Measurements from ENCODE around the gene PCSK4.
A peak's percentile ranks its signal among the peaks of the same experiment; 100 is the strongest.
"Not testable (repeated sequence)": the region's sequence is repeated elsewhere in the genome, so short reads cannot be mapped to it uniquely, and the experiment has no call there.

The PCSK4 gene

DNA sequence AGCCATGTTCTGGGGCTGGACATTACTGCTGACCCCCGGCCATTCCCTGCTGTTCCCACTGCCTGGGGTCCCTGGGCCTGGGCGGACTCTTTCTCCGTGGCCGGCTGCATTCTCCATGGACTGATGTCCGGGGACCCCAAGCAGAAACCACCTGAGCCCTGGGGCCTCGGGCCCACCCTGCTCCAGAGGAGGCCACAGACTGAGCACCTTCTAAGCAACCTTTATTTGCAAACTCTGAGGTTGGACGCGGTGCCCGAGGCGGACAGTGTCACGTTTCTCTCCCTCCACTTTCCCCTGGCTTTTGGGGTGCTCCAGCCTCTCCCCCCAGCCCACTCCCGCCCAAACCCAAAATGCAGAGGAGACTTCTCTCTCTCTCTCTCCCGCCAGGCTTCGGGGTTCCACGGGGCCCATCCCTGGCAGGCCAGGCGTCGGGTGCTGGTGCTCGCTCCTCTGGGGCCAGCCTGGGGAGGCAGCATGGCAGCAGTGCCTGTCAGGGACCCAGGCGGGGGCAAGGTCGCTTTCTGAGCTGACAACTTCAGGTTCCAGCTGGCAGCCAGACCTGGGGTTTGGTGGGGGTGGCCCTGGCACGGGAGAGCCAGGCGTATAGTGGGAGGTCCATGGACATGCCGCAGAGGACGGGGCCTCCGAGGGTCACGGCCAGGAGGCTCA, 8.8 kb downstream of the PCSK4 start:
- no peak for TF ChIP-seq CTCF (IDR thresholded peaks at IDR 0.05; ENCODE audit: low read depth, low read length)
- H3K4me3 ChIP-seq (ENCODE audit: low read depth, low read length), result no peak overlapping the region

DNA sequence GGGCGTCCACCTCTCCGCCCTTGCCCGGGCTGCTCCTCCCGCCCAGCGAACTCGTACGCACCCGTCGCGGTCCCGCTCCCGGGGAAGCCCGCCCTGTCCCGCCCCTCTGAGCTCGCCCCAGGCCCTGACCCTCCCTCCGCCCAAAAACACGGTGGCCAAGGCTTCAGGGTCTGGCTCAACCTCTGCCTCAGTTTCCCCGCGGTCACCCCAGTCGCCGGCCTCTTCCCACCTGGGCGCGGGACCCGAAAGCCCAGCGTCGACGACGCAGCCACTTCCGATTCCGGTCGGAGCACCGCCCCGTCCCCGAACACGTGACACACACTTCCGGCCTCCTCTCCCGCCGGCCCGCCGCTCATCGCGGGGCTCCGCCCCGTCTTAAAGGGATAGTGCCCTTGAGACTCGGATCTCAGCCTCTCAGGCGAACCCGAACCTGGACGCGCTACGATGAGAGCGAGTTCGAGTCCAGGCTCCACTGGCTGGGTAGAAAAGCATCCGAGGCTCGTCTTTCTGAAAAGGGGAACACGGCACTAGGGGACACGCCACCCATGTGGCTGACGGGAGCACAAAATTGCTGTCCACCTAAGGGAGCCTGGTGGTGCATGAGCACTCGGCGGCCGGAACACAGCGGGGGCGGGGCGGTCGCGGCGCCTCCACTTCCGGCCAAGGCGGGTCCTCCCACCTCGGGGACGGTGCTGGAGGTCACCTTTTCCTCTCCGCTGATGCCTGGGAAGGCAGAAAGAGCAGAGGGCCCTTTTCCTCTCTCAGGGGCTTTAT, 11.0 kb downstream of the PCSK4 start, which contains the start of gene C19orf25:
C19orf25 (minus strand) TSS at position 282 of the 774 bp plus-strand sequence. CDS start 312 bp downstream, outside the sequence.
- TF ChIP-seq CTCF (IDR thresholded peaks at IDR 0.05; ENCODE audit: low read depth, low read length), result no peak
- H3K4me3 ChIP-seq (ENCODE audit: low read depth, low read length), result peak within 1 kb of the TSS; percentile 86

- H3K4me3 ChIP-seq (ENCODE audit: low read depth, low read length), result not testable (repeated sequence)
Observed at GRCh38 chr19:1477056-1477455, 13.1 kb downstream of the PCSK4 start.

- no peak overlapping the region for H3K4me3 ChIP-seq (ENCODE audit: low read depth, low read length)
- no peak for TF ChIP-seq CTCF (IDR thresholded peaks at IDR 0.05; ENCODE audit: low read depth, low read length)
Observed at GRCh38 chr19:1475751-1476437, 14.3 kb downstream of the PCSK4 start.

DNA sequence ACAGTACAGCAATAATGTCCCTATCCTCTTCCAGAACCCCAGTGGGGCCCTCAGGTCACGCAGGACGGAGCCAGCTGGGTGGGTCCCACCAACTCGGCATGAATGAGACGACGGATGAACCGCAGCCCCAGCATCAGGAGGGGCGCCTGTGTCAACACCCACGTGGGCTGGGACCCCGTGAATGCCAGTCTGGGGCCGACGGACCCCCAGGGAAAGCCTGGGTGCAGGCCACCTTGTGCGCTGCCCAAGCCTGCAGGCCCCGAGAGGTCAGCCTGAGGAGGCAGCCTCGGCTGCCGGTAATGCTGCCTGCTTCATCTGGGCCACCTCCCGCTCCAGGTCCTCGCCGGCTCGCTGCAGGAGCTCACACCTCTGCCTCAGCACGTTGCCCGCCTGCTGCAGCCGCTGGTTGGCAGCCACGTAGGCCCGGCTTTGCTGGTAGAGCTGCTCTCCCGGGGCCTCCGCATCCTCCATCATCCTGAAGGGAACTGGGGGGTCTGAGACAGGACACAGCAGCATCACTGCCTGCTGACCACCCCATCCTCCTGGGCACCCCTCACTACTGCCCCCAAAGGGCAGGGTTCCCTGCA, 15.3 kb downstream of the PCSK4 start:
- H3K4me3 ChIP-seq (ENCODE audit: low read depth, low read length), result no peak overlapping the region
- TF ChIP-seq CTCF (IDR thresholded peaks at IDR 0.05; ENCODE audit: low read depth, low read length), result no peak

GRCh38 chr19:1474011-1474764, 16.0 kb downstream of the PCSK4 start:
- no peak for TF ChIP-seq CTCF (IDR thresholded peaks at IDR 0.05; ENCODE audit: low read depth, low read length)
- H3K4me3 ChIP-seq (ENCODE audit: low read depth, low read length), result no peak overlapping the region

Data from WI38 (cell line).